Measurements from ENCODE around the gene KANTR. TPM values are rescaled to one million over a fixed set of nuclear protein-coding genes. Genes with fewer than 3 reads are reported as not detected.
A peak's percentile ranks its signal among the peaks of the same experiment; 100 is the strongest.

Gene KANTR, protein sequence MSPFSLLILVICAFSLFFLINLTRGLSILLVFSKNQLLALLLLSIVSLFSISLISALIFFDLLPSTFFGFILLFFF
- total RNA-seq (2014; rRNA removed) (9.3 and 9.7 TPM in 2 replicates), Bru-seq, nascent RNA (percentile 60 among the genes with signal in this experiment), BruChase-seq, experiment 1, labeled RNA remaining after a 6-hour chase (percentile 56 among the genes with signal in this experiment), BruChase-seq, experiment 2, labeled RNA remaining after a 2-hour chase (percentile 59 among the genes with signal in this experiment)
- long read RNA-seq, full-length matches to known transcripts = 2 of 15 reads
- long read RNA-seq, partial matches to known transcripts = 1 of 15 reads
- long read RNA-seq, other reads (novel, unspliced or antisense) = 12 of 15 reads

DNA sequence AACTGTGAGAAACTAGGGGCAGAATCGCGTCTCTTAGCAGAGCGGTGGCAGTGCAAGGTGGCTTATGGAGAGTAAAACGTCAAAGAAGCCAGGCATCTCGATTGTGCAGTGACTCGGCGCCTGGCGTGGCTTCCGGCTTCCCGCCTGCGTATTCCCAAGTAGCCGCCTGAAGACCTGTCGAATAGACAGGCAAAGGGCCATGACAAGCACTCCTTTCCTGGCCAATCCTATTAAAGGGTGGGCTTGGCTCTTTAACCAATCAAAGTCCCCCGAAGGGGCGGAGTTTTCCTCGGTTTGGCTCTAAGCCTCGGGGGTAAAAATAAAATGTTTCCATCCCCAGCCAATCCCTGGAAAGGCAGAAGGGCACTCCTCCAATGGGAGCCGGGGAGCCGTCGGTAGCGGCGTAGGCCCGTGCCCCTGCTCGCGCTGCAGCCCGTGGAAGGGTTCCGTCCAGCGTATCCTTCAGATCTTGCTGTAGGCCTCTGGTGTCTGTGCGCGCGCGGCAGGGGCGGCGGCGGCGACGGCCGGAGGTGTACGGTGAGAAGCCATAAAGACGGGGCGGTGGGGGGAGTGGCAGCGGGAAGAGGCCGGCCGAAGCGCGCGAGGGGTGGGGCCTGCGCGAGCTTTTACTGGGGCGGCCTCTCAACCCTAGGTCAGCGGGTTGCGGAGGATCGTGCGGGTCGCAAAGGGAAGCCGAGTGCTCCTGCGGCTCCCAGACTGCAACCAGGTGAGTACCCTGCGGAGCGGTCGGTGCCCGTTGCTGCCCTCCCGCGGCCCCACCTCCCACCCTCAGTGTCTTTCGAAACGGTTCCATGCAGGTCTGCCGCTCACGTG, at the start of gene KANTR:
KANTR (plus strand) TSS at position 395 of the 834 bp plus-strand sequence. CDS start 30,131 bp downstream, outside the sequence.
- intact Hi-C loops (cut with micrococcal nuclease) = loop anchor here (1.0 kb wide), 1 partner anchor 23 kb away; no protein-coding TSS in a partner anchor
- BruUV-seq (replicated peaks) = no TSS peak
- Histone ChIP-seq H3F3A (ENCODE audit: low read length, unreplicated experiment) (no peaks in the 10 kb centered on the region), H3K9me2 (replicated peaks; ENCODE audit: low read length) (no peaks in the 10 kb centered on the region), H4K20me1 (ENCODE audit: low read length) (no peaks in the 10 kb centered on the region), H3K27ac (ENCODE audit: low read length) (peak within 1 kb of the TSS; percentile 88), H2AFZ (ENCODE audit: low read length) (peak within 1 kb of the TSS; percentile 89), H3K9ac (ENCODE audit: low read length) (peak within 1 kb of the TSS; percentile 64), H3K9me3 (ENCODE audit: low read length) (no peaks in the 10 kb centered on the region), H3K36me3 (ENCODE audit: low read depth, low read length) (no peaks in the 10 kb centered on the region), H3K79me2 (ENCODE audit: low read length) (peaks cover 18% of the 10 kb centered on the region), H3K4me1 (ENCODE audit: insufficient read depth, low read length) (peaks cover 10% of the 10 kb centered on the region; the same call in 1 of the 2 replicates), H3K4me2 (ENCODE audit: low read length) (peak within 1 kb of the TSS; percentile 98), H3K27me3 (ENCODE audit: low read length) (no peaks in the 10 kb centered on the region), H3K4me3 (ENCODE audit: low read length) (peak within 1 kb of the TSS; percentile 77)
- ChIA-PET CTCF (no interaction called here), POLR2A (ENCODE audit: unreplicated experiment) (no interaction called here)
- peak; percentile 83 for ATAC-seq
- no peak for TF ChIP-seq EZH2phosphoT487 (IDR thresholded peaks at IDR 0.05; ENCODE audit: borderline replicate concordance, low read length)
- TF ChIP-seq, protein P1, sequence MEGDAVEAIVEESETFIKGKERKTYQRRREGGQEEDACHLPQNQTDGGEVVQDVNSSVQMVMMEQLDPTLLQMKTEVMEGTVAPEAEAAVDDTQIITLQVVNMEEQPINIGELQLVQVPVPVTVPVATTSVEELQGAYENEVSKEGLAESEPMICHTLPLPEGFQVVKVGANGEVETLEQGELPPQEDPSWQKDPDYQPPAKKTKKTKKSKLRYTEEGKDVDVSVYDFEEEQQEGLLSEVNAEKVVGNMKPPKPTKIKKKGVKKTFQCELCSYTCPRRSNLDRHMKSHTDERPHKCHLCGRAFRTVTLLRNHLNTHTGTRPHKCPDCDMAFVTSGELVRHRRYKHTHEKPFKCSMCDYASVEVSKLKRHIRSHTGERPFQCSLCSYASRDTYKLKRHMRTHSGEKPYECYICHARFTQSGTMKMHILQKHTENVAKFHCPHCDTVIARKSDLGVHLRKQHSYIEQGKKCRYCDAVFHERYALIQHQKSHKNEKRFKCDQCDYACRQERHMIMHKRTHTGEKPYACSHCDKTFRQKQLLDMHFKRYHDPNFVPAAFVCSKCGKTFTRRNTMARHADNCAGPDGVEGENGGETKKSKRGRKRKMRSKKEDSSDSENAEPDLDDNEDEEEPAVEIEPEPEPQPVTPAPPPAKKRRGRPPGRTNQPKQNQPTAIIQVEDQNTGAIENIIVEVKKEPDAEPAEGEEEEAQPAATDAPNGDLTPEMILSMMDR (conservative IDR thresholded peaks at IDR 0.05; ENCODE audit: low read depth, low read length) = no peak
- peak; percentile 97 for DNase-seq

DNA sequence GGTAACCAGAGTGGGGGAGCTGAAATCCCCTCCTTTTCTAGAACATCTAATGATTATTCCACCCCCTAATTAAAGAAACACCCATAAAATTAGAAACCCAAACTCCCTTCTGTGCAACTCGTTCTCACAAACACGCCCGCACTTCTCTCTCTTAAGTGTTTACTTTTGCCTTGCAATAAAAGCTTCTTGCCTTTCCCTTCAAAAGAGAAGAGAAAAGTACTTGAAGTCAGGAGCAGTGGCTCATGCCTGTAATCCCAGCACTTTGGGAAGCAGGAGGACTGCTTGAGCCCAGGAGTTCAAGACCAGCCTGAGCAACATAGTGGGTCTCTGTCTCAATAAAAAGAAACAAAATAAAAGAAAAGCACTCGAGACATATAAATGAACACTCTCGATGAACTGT, 48.9 kb upstream of the KANTR start:
- no peak for ATAC-seq
- no peak overlapping the region for H3K9ac ChIP-seq (ENCODE audit: low read length)
- intact Hi-C loops (cut with micrococcal nuclease) = no loop called here
- H3K4me2 ChIP-seq (ENCODE audit: low read length) = no peak overlapping the region
- peaks cover 5% of the 10 kb centered on the region; the same call in 1 of the 2 replicates for H3K4me1 ChIP-seq (ENCODE audit: insufficient read depth, low read length)
- no peaks in the 10 kb centered on the region for H4K20me1 ChIP-seq (ENCODE audit: low read length)
- H3K36me3 ChIP-seq (ENCODE audit: low read depth, low read length) = no peaks in the 10 kb centered on the region
- DNase-seq = no peak
- ChIA-PET CTCF (no interaction called here), POLR2A (ENCODE audit: unreplicated experiment) (interaction anchor here (0.7 kb wide), 1 partner anchor 41 kb away, joined by 6 read pairs; no protein-coding TSS in a partner anchor)
- BruUV-seq (replicated peaks) = no TSS peak
- no peaks in the 10 kb centered on the region for H3K9me3 ChIP-seq (ENCODE audit: low read length)
- peaks cover 8% of the 10 kb centered on the region for H3K27me3 ChIP-seq (ENCODE audit: low read length)
- no peaks in the 10 kb centered on the region for H3F3A ChIP-seq (ENCODE audit: low read length, unreplicated experiment)
- no peak overlapping the region for H3K27ac ChIP-seq (ENCODE audit: low read length)
- H3K4me3 ChIP-seq (ENCODE audit: low read length) = no peak overlapping the region
- H2AFZ ChIP-seq (ENCODE audit: low read length) = no peak overlapping the region
- no peaks in the 10 kb centered on the region for H3K9me2 ChIP-seq (replicated peaks; ENCODE audit: low read length)
- H3K79me2 ChIP-seq (ENCODE audit: low read length) = peaks cover 10% of the 10 kb centered on the region; the same call in 1 of the 2 replicates
- TF ChIP-seq EZH2 (IDR thresholded peaks at IDR 0.05; ENCODE audit: low read length, unreplicated experiment) (no peak), EZH2phosphoT487 (IDR thresholded peaks at IDR 0.05; ENCODE audit: borderline replicate concordance, low read length) (no peak)
- TF ChIP-seq, protein P1 (conservative IDR thresholded peaks at IDR 0.05; ENCODE audit: low read depth, low read length) = no peak

Data from PC-3 (cell line).